Astrocyte (in vitro differentiated cells and primary cell): ENCODE results near the gene BICC1. TPM values are rescaled to one million over a fixed set of nuclear protein-coding genes. Genes with fewer than 3 reads are reported as not detected.

Experiments used
- DNase-seq: peaks from one replicate; pipeline ENCODE4 v3.0.0-alpha.2; 2010; ENCODE audit warnings: low read depth
- FAIRE-seq: peaks from 2 replicates; lab custom pipeline; 2011; peaks lifted over from hg19 to GRCh38; lab: Jason Lieb, UNC
- H2AFZ ChIP-seq: 2 replicates; pipeline ENCODE4 v1.6.0; 2012; ENCODE audit warnings: low read depth, low read length, inconsistent platforms
- H3K27ac ChIP-seq: 2 replicates; pipeline ENCODE4 v1.5.1; 2011; ENCODE audit warnings: low read depth, low read length, inconsistent platforms
- H3K27me3 ChIP-seq: 2 replicates; pipeline ENCODE4 v1.6.0; 2011; ENCODE audit warnings: low read length, inconsistent platforms; ENCODE audit not compliant: insufficient read depth
- H3K36me3 ChIP-seq: 2 replicates; pipeline ENCODE4 v1.5.1; 2011; ENCODE audit warnings: low read length, inconsistent platforms; ENCODE audit not compliant: insufficient read depth
- H3K4me1 ChIP-seq: 2 replicates; pipeline ENCODE4 v1.5.1; 2011; ENCODE audit warnings: low read length, inconsistent platforms; ENCODE audit not compliant: insufficient read depth
- H3K4me2 ChIP-seq: 2 replicates; pipeline ENCODE4 v1.6.0; 2012; ENCODE audit warnings: low read length, inconsistent platforms
- H3K4me3 ChIP-seq: 2 replicates; pipeline ENCODE4 v1.5.1; 2011; ENCODE audit warnings: low read depth, mild to moderate bottlenecking, low read length, inconsistent platforms; ENCODE audit not compliant: insufficient read depth
- H3K79me2 ChIP-seq: 2 replicates; pipeline ENCODE4 v1.6.0; 2012; ENCODE audit warnings: mild to moderate bottlenecking, low read length, inconsistent platforms; ENCODE audit not compliant: insufficient read depth
- H3K9ac ChIP-seq: 2 replicates; pipeline ENCODE4 v1.6.0; 2012; ENCODE audit warnings: mild to moderate bottlenecking, low read length, inconsistent platforms
- H3K9me3 ChIP-seq: 2 replicates; pipeline ENCODE4 v1.5.1; 2012; ENCODE audit warnings: low read depth, mild to moderate bottlenecking, low read length, inconsistent platforms; ENCODE audit not compliant: insufficient read depth
- H4K20me1 ChIP-seq: 2 replicates; pipeline ENCODE4 v1.6.0; 2012; ENCODE audit warnings: low read length, inconsistent platforms; ENCODE audit not compliant: insufficient read depth
- H3K27ac Mint-ChIP-seq: one replicate; pipeline ENCODE4 v1.8.0; 2021; ENCODE audit warnings: mild to moderate bottlenecking, mixed read lengths; ENCODE audit not compliant: unreplicated experiment
- H3K27me3 Mint-ChIP-seq: one replicate; pipeline ENCODE4 v1.8.0; 2021; ENCODE audit warnings: low read depth, mixed read lengths; ENCODE audit not compliant: unreplicated experiment
- H3K36me3 Mint-ChIP-seq: one replicate; pipeline ENCODE4 v1.8.0; 2021; ENCODE audit warnings: low read depth, mixed read lengths; ENCODE audit not compliant: unreplicated experiment
- H3K4me1 Mint-ChIP-seq: one replicate; pipeline ENCODE4 v1.8.0; 2021; ENCODE audit warnings: low read depth, mixed read lengths; ENCODE audit not compliant: unreplicated experiment
- H3K4me3 Mint-ChIP-seq: one replicate; pipeline ENCODE4 v1.8.0; 2021; ENCODE audit warnings: mild to moderate bottlenecking, moderate library complexity, mixed read lengths; ENCODE audit not compliant: unreplicated experiment
- H3K9me3 Mint-ChIP-seq: one replicate; pipeline ENCODE4 v1.8.0; 2021; ENCODE audit warnings: mild to moderate bottlenecking, mixed read lengths; ENCODE audit not compliant: unreplicated experiment
- CTCF ChIP-seq: IDR thresholded peaks from 2 replicates; pipeline ENCODE4 v1.5.1; 2011; ENCODE audit warnings: low read depth, mild to moderate bottlenecking, inconsistent platforms, low read length, moderate library complexity; ENCODE audit not compliant: insufficient read depth
- EZH2 ChIP-seq: IDR thresholded peaks from 2 replicates; pipeline ENCODE4 v1.6.1; 2012; ENCODE audit warnings: mild to moderate bottlenecking, low read length, inconsistent platforms; ENCODE audit not compliant: insufficient read depth
- total RNA-seq: library from RNA; stranded (reverse); gene quantifications from 2 replicates; pipeline ENCODE4 v1.2.1, GENCODE V29; 2021

The BICC1 gene
- total RNA-seq, 1 donor from 2014 or later = 23.0 TPM

DNA sequence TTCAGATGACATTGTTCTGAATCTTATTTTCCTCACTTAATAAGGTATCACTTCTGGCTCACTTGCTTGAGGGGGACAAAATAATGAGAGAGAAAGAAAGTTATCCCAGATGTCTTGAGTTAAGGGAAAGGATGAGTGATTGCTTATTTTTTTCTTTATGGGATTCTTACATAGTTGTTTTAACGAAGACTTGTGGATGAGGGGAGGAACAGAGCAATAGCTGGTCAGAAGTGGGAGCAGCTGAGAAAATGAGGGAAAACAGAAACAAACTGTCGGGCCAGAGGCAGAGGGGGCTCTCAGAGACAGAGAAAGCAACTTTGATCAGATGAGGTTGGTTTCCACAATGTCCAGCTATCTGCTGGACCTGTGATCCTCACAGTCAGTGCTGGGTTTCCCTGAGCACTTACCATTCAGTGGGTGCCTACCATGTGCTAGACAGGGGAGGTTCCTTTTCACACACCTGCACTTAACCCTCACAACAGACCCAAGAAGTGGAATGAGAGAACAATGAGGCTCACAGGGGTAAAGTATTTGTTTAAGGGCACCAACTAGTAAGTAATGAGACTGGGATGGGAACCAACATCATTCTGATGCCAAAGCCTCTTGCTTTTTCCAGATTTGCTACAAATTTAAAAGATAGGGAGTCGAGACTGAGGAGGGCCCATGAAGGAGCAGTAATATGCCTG, 64.2 kb downstream of the BICC1 start:
- Mint-ChIP-seq H3K27me3 (no peaks in the 10 kb centered on the region), H3K36me3 (no peaks in the 10 kb centered on the region), H3K4me3 (no peak overlapping the region), H3K4me1 (peaks cover 4% of the 10 kb centered on the region), H3K27ac (no peak overlapping the region), H3K9me3 (no peaks in the 10 kb centered on the region)
- Histone ChIP-seq H3K4me3 (no peak overlapping the region), H3K9ac (no peak overlapping the region), H4K20me1 (peaks cover 73% of the 10 kb centered on the region), H3K4me2 (peak overlapping the region; percentile 14), H3K4me1 (peaks cover 4% of the 10 kb centered on the region), H3K36me3 (no peaks in the 10 kb centered on the region), H3K9me3 (no peaks in the 10 kb centered on the region), H3K27ac (no peak overlapping the region), H2AFZ (no peak overlapping the region), H3K79me2 (peaks cover 96% of the 10 kb centered on the region), H3K27me3 (no peaks in the 10 kb centered on the region)
- no peak for FAIRE-seq
- no peak for TF ChIP-seq EZH2
- DNase-seq = no peak

DNA sequence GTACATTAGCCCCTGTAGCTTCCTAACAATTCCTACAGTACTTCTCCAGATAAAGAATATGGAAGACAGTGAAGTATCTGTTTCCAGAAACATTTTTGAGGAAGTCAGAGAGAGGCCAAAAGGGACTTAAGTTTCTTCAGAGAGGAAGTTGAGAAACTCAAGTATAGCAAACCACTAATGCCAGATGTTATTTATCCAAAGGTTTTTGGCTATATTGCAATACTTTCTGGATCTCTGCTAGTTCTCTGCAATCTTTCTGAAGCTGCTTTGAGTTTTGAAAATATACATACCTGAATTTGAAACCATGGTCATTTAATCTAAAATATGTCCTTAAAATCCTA, 64.7 kb downstream of the BICC1 start:
- Mint-ChIP-seq H3K27ac (no peak overlapping the region), H3K36me3 (no peaks in the 10 kb centered on the region), H3K9me3 (no peaks in the 10 kb centered on the region), H3K4me3 (no peak overlapping the region), H3K27me3 (no peaks in the 10 kb centered on the region), H3K4me1 (peaks cover 4% of the 10 kb centered on the region)
- TF ChIP-seq EZH2 (no peak), CTCF (no peak)
- no peaks in the 10 kb centered on the region for H3K9me3 ChIP-seq
- H3K27me3 ChIP-seq = no peaks in the 10 kb centered on the region
- peak; percentile 43 for FAIRE-seq
- no peak overlapping the region for H3K4me3 ChIP-seq
- peak; percentile 68 for DNase-seq
- H3K27ac ChIP-seq = no peak overlapping the region
- peaks cover 96% of the 10 kb centered on the region for H3K79me2 ChIP-seq
- no peaks in the 10 kb centered on the region for H3K36me3 ChIP-seq
- H3K4me2 ChIP-seq = peak overlapping the region; percentile 14
- H2AFZ ChIP-seq = no peak overlapping the region
- H4K20me1 ChIP-seq = peaks cover 72% of the 10 kb centered on the region
- no peak overlapping the region for H3K9ac ChIP-seq
- H3K4me1 ChIP-seq = peaks cover 4% of the 10 kb centered on the region

GRCh38 chr10:58578366-58578765, 65.7 kb downstream of the BICC1 start:
- Histone ChIP-seq H3K4me3 (no peak overlapping the region), H3K79me2 (peaks cover 96% of the 10 kb centered on the region), H3K4me1 (peaks cover 4% of the 10 kb centered on the region), H3K9me3 (no peaks in the 10 kb centered on the region), H3K4me2 (no peak overlapping the region), H3K27ac (no peak overlapping the region), H2AFZ (no peak overlapping the region), H3K9ac (no peak overlapping the region), H3K36me3 (no peaks in the 10 kb centered on the region), H3K27me3 (no peaks in the 10 kb centered on the region), H4K20me1 (peaks cover 70% of the 10 kb centered on the region)
- Mint-ChIP-seq H3K4me3 (no peak overlapping the region), H3K9me3 (peaks cover 3% of the 10 kb centered on the region), H3K36me3 (no peaks in the 10 kb centered on the region), H3K27ac (no peak overlapping the region), H3K27me3 (no peaks in the 10 kb centered on the region), H3K4me1 (peaks cover 4% of the 10 kb centered on the region)
- DNase-seq (no peak), FAIRE-seq (no peak)
- TF ChIP-seq EZH2 = no peak
- TF ChIP-seq CTCF = no peak
